ENCODE measurements around the gene TMC5.

The TMC5 gene

GRCh38 chr16:19463468-19464315, 46.0 kb downstream of the TMC5 start:
- Histone ChIP-seq H3K36me3 (ENCODE audit: control insufficient read depth in 1 of 2, insufficient read depth in 2 of 2, low read length in 2 of 2) (no peaks in the 10 kb centered on the region), H3K4me3 (ENCODE audit: low read depth in 1 of 2, low read length in 2 of 2) (no peak overlapping the region), H3K27ac (ENCODE audit: low read length) (no peak overlapping the region), H3K27me3 (ENCODE audit: low read depth, low read length) (no peaks in the 10 kb centered on the region), H3K9me3 (ENCODE audit: control insufficient read depth in 1 of 2, low read length in 2 of 2) (peaks cover 0 to 5% of the 10 kb centered on the region in 2 donors), H3K4me1 (ENCODE audit: control insufficient read depth in 1 of 2, insufficient read depth in 2 of 2, low read length in 2 of 2) (no peaks in the 10 kb centered on the region)

- Histone ChIP-seq H3K9me3 (ENCODE audit: control insufficient read depth in 1 of 2, low read length in 2 of 2) (peaks cover 0 to 7% of the 10 kb centered on the region in 2 donors), H3K27me3 (ENCODE audit: low read depth, low read length) (no peaks in the 10 kb centered on the region), H3K4me1 (ENCODE audit: control insufficient read depth in 1 of 2, insufficient read depth in 2 of 2, low read length in 2 of 2) (no peaks in the 10 kb centered on the region), H3K36me3 (ENCODE audit: control insufficient read depth in 1 of 2, insufficient read depth in 2 of 2, low read length in 2 of 2) (peaks cover 0 to 3% of the 10 kb centered on the region in 2 donors), H3K4me3 (ENCODE audit: low read depth in 1 of 2, low read length in 2 of 2) (no peak overlapping the region), H3K27ac (ENCODE audit: low read length) (no peak overlapping the region)
Measured at GRCh38 chr16:19468300-19468699, 50.6 kb downstream of the TMC5 start.

- Histone ChIP-seq H3K36me3 (ENCODE audit: control insufficient read depth in 1 of 2, insufficient read depth in 2 of 2, low read length in 2 of 2) (peaks cover 0 to 3% of the 10 kb centered on the region in 2 donors), H3K4me3 (ENCODE audit: low read depth in 1 of 2, low read length in 2 of 2) (no peak overlapping the region), H3K4me1 (ENCODE audit: control insufficient read depth in 1 of 2, insufficient read depth in 2 of 2, low read length in 2 of 2) (no peaks in the 10 kb centered on the region), H3K9me3 (ENCODE audit: control insufficient read depth in 1 of 2, low read length in 2 of 2) (peaks cover 0 to 7% of the 10 kb centered on the region in 2 donors), H3K27ac (ENCODE audit: low read length) (no peak overlapping the region), H3K27me3 (ENCODE audit: low read depth, low read length) (no peaks in the 10 kb centered on the region)
Measured at GRCh38 chr16:19472482-19472881, 54.8 kb downstream of the TMC5 start.

- H3K4me1 ChIP-seq (ENCODE audit: control insufficient read depth in 1 of 2, insufficient read depth in 2 of 2, low read length in 2 of 2) = no peaks in the 10 kb centered on the region
- no peaks in the 10 kb centered on the region for H3K9me3 ChIP-seq (ENCODE audit: control insufficient read depth in 1 of 2, low read length in 2 of 2)
- no peak overlapping the region for H3K27ac ChIP-seq (ENCODE audit: low read length)
- H3K36me3 ChIP-seq (ENCODE audit: control insufficient read depth in 1 of 2, insufficient read depth in 2 of 2, low read length in 2 of 2) = peaks cover 0 to 9% of the 10 kb centered on the region in 2 donors
- H3K4me3 ChIP-seq (ENCODE audit: low read depth in 1 of 2, low read length in 2 of 2) = no peak overlapping the region
- no peaks in the 10 kb centered on the region for H3K27me3 ChIP-seq (ENCODE audit: low read depth, low read length)
Measured at GRCh38 chr16:19474617-19475016, 56.9 kb downstream of the TMC5 start.

GRCh38 chr16:19478505-19478904, 60.8 kb downstream of the TMC5 start:
- Histone ChIP-seq H3K4me1 (ENCODE audit: control insufficient read depth in 1 of 2, insufficient read depth in 2 of 2, low read length in 2 of 2) (no peaks in the 10 kb centered on the region), H3K27me3 (ENCODE audit: low read depth, low read length) (no peaks in the 10 kb centered on the region), H3K9me3 (ENCODE audit: control insufficient read depth in 1 of 2, low read length in 2 of 2) (no peaks in the 10 kb centered on the region), H3K27ac (ENCODE audit: low read length) (no peak overlapping the region), H3K4me3 (ENCODE audit: low read depth in 1 of 2, low read length in 2 of 2) (no peak overlapping the region), H3K36me3 (ENCODE audit: control insufficient read depth in 1 of 2, insufficient read depth in 2 of 2, low read length in 2 of 2) (peaks cover 0 to 6% of the 10 kb centered on the region in 2 donors)

- Histone ChIP-seq H3K9me3 (ENCODE audit: control insufficient read depth in 1 of 2, low read length in 2 of 2) (no peaks in the 10 kb centered on the region), H3K27ac (ENCODE audit: low read length) (no peak overlapping the region), H3K4me3 (ENCODE audit: low read depth in 1 of 2, low read length in 2 of 2) (no peak overlapping the region), H3K27me3 (ENCODE audit: low read depth, low read length) (no peaks in the 10 kb centered on the region), H3K4me1 (ENCODE audit: control insufficient read depth in 1 of 2, insufficient read depth in 2 of 2, low read length in 2 of 2) (no peaks in the 10 kb centered on the region), H3K36me3 (ENCODE audit: control insufficient read depth in 1 of 2, insufficient read depth in 2 of 2, low read length in 2 of 2) (peaks cover 0 to 6% of the 10 kb centered on the region in 2 donors)
Measured at GRCh38 chr16:19479302-19479721, 61.6 kb downstream of the TMC5 start.

- H3K4me3 ChIP-seq (ENCODE audit: low read depth in 1 of 2, low read length in 2 of 2) = no peak overlapping the region
- H3K4me1 ChIP-seq (ENCODE audit: control insufficient read depth in 1 of 2, insufficient read depth in 2 of 2, low read length in 2 of 2) = no peaks in the 10 kb centered on the region
- no peaks in the 10 kb centered on the region for H3K9me3 ChIP-seq (ENCODE audit: control insufficient read depth in 1 of 2, low read length in 2 of 2)
- no peak overlapping the region for H3K27ac ChIP-seq (ENCODE audit: low read length)
- H3K36me3 ChIP-seq (ENCODE audit: control insufficient read depth in 1 of 2, insufficient read depth in 2 of 2, low read length in 2 of 2) = peaks cover 0 to 6% of the 10 kb centered on the region in 2 donors
- H3K27me3 ChIP-seq (ENCODE audit: low read depth, low read length) = no peaks in the 10 kb centered on the region
Measured at GRCh38 chr16:19481296-19481695, 63.6 kb downstream of the TMC5 start.

GRCh38 chr16:19481769-19482168, 64.1 kb downstream of the TMC5 start:
- no peak overlapping the region for H3K27ac ChIP-seq (ENCODE audit: low read length)

GRCh38 chr16:19482291-19482690, 64.6 kb downstream of the TMC5 start:
- no peaks in the 10 kb centered on the region for H3K4me1 ChIP-seq (ENCODE audit: control insufficient read depth in 1 of 2, insufficient read depth in 2 of 2, low read length in 2 of 2)
- H3K9me3 ChIP-seq (ENCODE audit: control insufficient read depth in 1 of 2, low read length in 2 of 2) = no peaks in the 10 kb centered on the region
- H3K27ac ChIP-seq (ENCODE audit: low read length) = no peak overlapping the region
- peaks cover 0 to 6% of the 10 kb centered on the region in 2 donors for H3K36me3 ChIP-seq (ENCODE audit: control insufficient read depth in 1 of 2, insufficient read depth in 2 of 2, low read length in 2 of 2)
- no peaks in the 10 kb centered on the region for H3K27me3 ChIP-seq (ENCODE audit: low read depth, low read length)
- H3K4me3 ChIP-seq (ENCODE audit: low read depth in 1 of 2, low read length in 2 of 2) = no peak overlapping the region

More at GRCh38 chr16:19481769-19482168, 64.1 kb downstream of the TMC5 start:
- Histone ChIP-seq H3K9me3 (ENCODE audit: control insufficient read depth in 1 of 2, low read length in 2 of 2) (no peaks in the 10 kb centered on the region), H3K4me3 (ENCODE audit: low read depth in 1 of 2, low read length in 2 of 2) (no peak overlapping the region), H3K4me1 (ENCODE audit: control insufficient read depth in 1 of 2, insufficient read depth in 2 of 2, low read length in 2 of 2) (no peaks in the 10 kb centered on the region), H3K27me3 (ENCODE audit: low read depth, low read length) (no peaks in the 10 kb centered on the region), H3K36me3 (ENCODE audit: control insufficient read depth in 1 of 2, insufficient read depth in 2 of 2, low read length in 2 of 2) (peaks cover 0 to 6% of the 10 kb centered on the region in 2 donors)

GRCh38 chr16:19484096-19484495, 66.4 kb downstream of the TMC5 start:
- Histone ChIP-seq H3K4me3 (ENCODE audit: low read depth in 1 of 2, low read length in 2 of 2) (no peak overlapping the region), H3K36me3 (ENCODE audit: control insufficient read depth in 1 of 2, insufficient read depth in 2 of 2, low read length in 2 of 2) (peaks cover 0 to under 1% of the 10 kb centered on the region in 2 donors), H3K9me3 (ENCODE audit: control insufficient read depth in 1 of 2, low read length in 2 of 2) (no peaks in the 10 kb centered on the region), H3K27me3 (ENCODE audit: low read depth, low read length) (no peaks in the 10 kb centered on the region), H3K4me1 (ENCODE audit: control insufficient read depth in 1 of 2, insufficient read depth in 2 of 2, low read length in 2 of 2) (no peaks in the 10 kb centered on the region), H3K27ac (ENCODE audit: low read length) (no peak overlapping the region)

- Histone ChIP-seq H3K36me3 (ENCODE audit: control insufficient read depth in 1 of 2, insufficient read depth in 2 of 2, low read length in 2 of 2) (no peaks in the 10 kb centered on the region), H3K27me3 (ENCODE audit: low read depth, low read length) (no peaks in the 10 kb centered on the region), H3K4me3 (ENCODE audit: low read depth in 1 of 2, low read length in 2 of 2) (no peak overlapping the region), H3K27ac (ENCODE audit: low read length) (no peak overlapping the region), H3K9me3 (ENCODE audit: control insufficient read depth in 1 of 2, low read length in 2 of 2) (no peaks in the 10 kb centered on the region), H3K4me1 (ENCODE audit: control insufficient read depth in 1 of 2, insufficient read depth in 2 of 2, low read length in 2 of 2) (no peaks in the 10 kb centered on the region)
Measured at GRCh38 chr16:19485611-19486010, 67.9 kb downstream of the TMC5 start.

GRCh38 chr16:19486051-19486450, 68.4 kb downstream of the TMC5 start:
- no peaks in the 10 kb centered on the region for H3K9me3 ChIP-seq (ENCODE audit: control insufficient read depth in 1 of 2, low read length in 2 of 2)
- H3K36me3 ChIP-seq (ENCODE audit: control insufficient read depth in 1 of 2, insufficient read depth in 2 of 2, low read length in 2 of 2) = no peaks in the 10 kb centered on the region
- no peak overlapping the region for H3K27ac ChIP-seq (ENCODE audit: low read length)
- H3K4me3 ChIP-seq (ENCODE audit: low read depth in 1 of 2, low read length in 2 of 2) = no peak overlapping the region
- H3K27me3 ChIP-seq (ENCODE audit: low read depth, low read length) = no peaks in the 10 kb centered on the region
- no peaks in the 10 kb centered on the region for H3K4me1 ChIP-seq (ENCODE audit: control insufficient read depth in 1 of 2, insufficient read depth in 2 of 2, low read length in 2 of 2)

Measured in muscle layer of duodenum (tissue), 2 donors.